Esophagus mucosa (tissue), 1 donor: ENCODE data around the gene BSPRY. TPM values are rescaled to one million over a fixed set of nuclear protein-coding genes. Genes with fewer than 3 reads are reported as not detected.
"Not testable (repeated sequence)": the region's sequence is repeated elsewhere in the genome, so short reads cannot be mapped to it uniquely, and the experiment has no call there.

Experiments
- ATAC-seq: fragments of 200-7000 bp; cut with Tn5 transposase; one replicate; pipeline ENCODE4 v1.9.1; 2020
- total RNA-seq: library from RNA; stranded (reverse); gene quantifications from one replicate; pipeline ENCODE4 v1.2.4, GENCODE V29; 2023
- donor health status: DM: yes; HTN: yes; CAD: no.

BSPRY gene
- total RNA-seq, 1 donor from 2014 or later: 37.6 TPM

DNA sequence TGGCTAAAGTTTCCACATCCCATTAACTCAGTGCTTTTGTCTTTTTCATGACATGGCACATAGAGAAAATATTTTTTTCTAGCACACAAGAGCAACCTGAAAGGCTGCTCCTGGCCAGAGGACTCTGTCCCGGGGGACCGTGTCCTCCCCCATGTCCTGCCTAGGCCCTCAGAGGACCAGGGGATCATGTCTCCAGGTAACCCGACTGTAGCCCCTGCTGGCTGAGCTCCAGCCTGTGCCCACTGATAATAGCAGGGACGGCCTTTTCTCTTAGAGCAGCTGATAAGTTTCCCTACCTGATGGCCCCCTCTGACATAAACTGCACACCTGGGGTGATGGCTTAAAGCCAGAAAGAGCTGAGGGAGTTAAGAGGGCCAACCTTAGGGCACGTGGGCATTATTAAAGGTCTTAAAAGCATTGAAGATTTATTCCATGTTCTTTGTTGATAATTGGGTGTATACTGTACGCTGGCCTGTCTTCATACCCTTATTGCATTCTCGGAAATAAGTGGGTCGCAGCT, 21.5 kb downstream of the BSPRY start:
- no peak for ATAC-seq

DNA sequence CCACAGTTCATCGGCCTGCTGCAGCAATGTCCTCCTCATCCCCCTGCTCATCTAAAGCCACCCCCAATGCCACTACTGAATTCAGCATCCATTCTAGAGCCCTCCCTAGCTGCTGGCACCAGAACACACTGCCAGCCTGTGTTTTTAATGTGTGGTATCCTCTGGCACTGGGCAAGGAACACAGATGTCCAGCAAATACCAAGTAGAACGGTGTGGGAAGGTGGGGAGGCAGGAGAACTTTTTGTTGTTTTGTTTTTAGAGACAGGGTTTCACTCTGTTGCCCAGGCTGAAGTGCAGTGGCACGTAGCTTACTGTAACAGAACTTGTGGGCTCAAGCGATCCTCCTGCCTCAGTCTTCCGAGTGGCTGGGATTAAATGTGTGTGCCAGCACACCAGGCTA, 22.7 kb downstream of the BSPRY start:
- no peak for ATAC-seq

DNA sequence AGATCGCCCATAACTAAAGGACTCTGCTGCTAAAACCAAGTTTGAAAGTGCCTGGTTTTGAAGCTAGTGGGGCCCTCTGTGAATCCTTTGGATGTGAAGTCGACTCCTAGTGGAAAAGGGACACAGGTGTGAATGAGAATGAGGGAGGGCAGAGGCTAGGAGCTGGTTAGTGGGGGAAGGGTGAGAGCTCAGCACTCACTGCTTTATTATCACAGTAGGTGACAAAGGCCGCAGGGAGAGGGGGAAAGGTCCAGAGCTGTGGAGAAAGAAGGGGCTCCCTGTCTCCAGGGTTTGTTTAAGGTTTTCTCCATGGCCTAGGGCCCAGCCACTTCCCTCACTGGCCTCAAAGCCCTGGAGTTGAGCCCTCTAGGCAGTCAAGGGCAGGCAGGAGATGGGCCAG, 23.9 kb downstream of the BSPRY start:
- ATAC-seq: no peak

DNA sequence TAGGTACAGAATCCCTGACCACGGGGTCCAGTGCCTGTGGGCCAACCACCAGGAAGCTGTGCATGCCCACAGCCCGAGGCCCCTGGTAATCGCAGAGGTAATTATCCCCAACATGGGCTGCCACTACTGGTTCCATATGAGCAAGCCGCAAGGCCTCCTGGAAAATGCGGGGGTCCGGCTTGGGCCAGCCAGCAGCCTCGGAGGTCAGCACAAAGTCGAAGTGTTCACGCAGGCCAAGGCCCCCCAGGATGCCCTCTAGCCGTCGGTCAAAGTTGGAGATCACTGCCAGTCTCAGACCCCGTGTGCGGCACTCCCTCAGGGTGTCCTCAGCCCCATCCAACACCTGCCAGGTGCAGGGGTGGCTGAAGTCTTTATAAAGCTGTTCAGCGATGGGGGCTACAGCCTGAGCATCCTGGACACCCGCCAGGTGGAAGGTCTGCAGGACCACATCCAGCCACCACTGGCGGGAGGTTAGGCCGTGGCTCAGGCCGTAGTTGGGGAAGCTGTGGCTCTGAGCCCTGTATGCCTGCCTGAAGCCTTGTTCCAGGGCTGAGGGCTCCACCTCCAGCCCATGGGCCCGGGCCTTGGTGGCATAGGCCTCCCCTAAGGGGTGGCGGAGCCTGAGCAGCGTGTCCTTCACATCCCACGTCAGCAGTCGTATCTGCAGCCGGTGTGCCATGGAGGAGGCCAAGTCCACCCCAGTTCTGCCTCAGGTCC, 24.5 kb downstream of the BSPRY start:
- no peak for ATAC-seq

DNA sequence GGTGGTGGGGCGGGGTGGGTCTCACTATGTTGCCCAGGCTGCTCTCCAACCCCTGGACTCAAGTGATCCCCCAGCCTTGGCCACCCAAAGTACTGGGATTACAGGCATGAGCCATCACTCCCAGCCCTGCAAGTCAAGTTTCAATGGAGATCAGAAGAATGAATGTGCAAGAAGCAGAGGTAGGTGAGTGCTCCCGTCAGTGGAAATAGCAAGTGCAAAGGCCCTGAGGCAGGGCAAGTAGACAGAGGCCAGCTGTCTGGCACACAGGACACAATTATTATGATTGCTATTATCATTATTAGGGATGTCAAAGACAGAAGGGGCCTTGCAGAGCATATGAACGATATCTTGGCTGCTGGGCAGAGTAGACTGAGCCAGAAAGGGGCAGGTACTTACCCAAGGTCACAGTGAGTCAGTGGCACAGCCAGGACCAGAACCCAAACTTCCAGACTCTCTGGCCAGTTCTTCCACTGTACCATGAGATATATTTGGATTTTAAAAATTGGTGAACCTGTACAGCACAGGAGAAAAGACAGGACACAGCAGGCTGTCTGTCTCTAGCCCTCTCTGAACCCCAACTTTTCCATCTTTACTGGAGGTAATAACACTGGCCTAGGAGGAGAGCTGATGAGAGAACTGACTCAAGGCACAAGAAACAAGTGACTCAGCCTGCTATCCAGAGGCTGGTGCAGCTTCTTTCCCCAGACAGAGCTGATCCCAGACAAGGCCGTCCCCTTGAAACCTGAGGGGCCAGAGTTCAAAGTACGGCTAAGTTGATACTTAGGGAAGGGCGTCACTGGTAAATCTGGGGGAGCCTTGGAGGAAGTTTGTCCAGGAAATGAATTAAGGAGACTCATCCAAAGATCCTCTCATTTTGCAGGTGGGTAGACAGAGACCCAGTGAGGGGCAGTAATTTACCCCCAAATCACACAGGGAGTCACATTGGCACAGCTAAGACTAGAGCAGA, 26.0 kb downstream of the BSPRY start:
- ATAC-seq: peak; percentile 32

DNA sequence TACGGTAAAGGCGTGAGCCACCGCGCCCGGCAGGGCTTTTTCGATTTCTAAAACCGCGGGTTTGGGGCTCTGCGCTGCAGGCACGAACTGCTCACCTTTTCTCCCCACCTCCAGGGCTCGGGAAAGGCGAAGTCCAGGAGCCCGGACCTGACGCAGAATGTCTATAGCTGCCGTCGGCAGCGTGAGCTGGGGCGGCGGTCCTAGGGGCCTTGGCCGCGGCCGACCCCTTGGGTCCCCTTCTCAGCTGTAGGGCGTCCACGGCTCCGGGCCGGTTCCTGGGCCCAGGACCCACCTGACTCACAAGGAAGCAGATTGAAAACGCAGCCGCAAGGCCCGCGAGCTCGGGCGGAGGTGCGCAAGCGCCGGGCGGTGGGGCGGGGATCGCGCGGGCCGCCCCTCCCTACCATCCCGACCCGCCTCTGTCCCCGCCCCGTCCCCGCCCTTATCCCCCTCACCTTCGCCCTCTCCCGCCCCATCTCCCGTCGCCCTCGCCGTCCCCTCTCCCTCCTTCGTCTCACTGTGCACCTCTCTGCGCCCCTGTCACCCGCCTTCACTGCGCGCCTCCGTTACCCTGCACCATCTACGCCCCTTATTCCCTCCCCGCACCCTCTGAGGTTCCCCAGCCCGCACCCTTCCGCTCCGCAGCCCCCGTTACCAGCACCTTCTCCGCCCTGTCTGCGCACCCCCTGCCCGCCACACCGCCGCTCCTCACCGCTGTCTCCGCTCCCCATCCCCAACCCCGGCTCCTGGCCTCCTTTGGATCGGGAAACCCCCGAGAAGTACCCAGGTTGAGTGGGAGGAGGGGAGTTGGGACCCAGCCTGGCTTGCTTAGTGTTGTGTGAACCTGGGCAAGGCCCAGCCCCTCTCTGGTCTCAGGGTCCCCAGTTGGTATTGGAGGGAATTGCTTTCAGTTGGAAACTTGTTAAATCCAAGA, 27.6 kb downstream of the BSPRY start, which contains the start of gene HDHD3:
TSS of gene HDHD3 (minus strand) at position 353 of the 934 bp plus-strand sequence. CDS start 2,632 bp downstream, outside the sequence.
- ATAC-seq: peak; percentile 81

DNA sequence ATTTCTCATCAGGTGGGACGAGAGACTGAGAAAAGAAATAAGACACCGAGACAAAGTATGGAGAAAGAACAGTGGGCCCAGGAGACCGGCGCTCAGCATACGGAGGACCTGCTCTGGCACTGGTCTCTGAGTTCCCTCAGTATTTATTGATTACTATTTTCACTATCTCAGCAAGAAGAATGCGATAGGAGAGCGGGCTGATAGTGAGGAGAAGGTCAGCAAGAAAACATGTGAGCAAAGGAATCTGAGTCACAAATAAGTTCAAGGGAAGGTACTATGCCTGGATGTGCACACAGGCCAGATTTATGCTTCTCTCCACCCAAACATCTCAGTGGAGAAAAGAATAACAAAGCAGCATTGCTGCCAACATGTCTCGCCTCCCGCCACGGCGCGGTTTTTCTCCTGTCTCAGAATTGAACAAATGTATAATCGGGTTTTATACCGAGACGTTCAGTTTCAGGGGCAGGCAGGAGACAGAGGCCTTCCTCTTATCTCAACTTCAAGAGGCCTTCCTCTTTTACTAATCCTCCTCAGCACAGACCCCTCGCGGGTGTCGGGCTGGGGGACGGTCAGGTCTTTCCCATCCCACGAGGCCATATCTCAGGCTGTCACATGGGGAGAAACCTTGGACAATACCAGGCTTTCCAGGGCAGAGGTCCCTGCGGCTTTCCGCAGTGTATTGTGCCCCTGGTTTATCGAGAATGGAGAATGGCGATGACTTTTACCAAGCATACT, 29.9 kb downstream of the BSPRY start:
- not testable (repeated sequence) for ATAC-seq

DNA sequence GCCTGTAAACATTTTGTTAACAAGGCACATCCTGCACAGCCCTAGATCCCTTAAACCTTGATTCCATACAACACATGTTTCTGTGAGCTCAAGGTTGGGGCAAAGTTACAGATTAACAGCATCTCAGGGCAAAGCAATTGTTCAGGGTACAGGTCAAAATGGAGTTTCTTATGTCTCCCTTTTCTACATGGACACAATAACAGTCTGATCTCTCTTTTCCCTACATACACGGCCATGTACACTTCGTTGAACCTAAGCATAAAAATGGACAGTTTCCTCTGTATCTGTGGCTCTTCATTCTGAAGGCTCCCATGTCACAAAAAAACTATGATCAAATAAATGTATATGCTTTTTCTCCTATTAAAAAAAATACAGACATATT, 30.5 kb downstream of the BSPRY start:
- ATAC-seq: not testable (repeated sequence)

DNA sequence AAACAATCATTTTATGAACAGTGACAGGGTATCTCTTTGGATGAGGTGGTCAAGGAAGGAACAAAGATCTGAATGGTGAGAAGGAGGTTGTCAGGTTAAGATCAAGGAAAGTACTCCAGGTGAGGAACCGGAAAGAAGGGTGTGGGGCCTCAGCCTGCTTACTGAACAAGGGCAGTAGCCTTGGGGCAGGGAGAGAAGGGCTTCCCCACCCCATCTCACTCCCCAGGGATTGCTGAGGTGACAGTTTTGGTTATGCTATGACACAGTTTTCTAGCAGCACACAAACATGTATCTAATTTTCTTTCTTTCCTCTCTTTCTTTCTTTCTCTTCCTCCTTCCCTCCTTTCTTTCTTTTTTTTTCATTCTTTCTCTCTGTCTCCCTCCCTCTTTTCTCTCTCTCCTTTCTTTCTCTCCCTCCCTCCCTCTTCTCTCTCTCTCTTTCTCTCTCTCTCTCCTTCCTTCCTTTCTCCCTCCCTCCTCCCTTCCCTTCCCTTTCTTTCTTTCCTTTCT, 31.6 kb downstream of the BSPRY start:
- peak; percentile 74 for ATAC-seq

DNA sequence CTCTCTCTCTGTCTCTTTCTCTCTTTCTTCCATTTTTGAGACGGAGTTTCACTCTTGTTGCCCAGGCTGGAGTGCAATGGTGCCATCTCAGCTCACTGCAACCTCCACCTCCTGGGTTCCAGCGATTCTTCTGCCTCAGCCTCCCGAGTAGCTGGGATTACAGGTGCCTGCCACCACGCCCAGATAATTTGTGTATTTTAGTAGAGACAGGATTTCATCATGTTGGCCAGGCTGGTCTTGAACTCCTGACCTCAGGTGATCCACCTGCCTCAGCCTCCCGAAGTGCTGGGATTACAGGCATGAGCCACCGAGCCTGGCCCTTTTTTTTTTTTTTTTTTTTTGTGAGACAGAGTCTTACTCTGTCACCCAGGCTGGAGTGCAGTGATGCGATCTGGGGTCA, 32.1 kb downstream of the BSPRY start:
- peak; percentile 1 for ATAC-seq

DNA sequence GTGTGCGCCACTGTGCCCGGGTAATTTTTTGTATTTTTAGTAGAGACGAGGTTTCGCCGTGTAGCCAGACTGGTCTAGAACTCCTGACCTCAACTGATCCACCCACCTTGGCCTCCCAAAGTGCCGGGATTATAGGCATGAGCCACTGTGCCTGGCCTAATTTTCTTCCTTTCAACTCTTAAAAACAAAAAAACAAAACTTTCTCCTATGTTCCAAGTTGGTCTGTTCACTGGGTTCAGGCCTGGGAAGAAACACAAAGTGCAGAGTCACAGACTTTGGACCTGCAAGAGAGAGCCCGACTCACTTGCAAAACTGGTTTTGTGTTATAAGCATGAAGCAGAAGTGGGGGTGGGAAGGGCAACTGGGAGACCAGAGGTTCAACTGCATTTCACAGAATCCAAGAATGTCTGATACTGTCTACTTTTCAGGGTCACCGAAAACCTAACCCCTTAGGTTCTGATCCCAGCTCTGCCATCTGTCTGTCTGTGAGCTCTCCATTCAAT, 32.6 kb downstream of the BSPRY start:
- ATAC-seq: peak; percentile 74

DNA sequence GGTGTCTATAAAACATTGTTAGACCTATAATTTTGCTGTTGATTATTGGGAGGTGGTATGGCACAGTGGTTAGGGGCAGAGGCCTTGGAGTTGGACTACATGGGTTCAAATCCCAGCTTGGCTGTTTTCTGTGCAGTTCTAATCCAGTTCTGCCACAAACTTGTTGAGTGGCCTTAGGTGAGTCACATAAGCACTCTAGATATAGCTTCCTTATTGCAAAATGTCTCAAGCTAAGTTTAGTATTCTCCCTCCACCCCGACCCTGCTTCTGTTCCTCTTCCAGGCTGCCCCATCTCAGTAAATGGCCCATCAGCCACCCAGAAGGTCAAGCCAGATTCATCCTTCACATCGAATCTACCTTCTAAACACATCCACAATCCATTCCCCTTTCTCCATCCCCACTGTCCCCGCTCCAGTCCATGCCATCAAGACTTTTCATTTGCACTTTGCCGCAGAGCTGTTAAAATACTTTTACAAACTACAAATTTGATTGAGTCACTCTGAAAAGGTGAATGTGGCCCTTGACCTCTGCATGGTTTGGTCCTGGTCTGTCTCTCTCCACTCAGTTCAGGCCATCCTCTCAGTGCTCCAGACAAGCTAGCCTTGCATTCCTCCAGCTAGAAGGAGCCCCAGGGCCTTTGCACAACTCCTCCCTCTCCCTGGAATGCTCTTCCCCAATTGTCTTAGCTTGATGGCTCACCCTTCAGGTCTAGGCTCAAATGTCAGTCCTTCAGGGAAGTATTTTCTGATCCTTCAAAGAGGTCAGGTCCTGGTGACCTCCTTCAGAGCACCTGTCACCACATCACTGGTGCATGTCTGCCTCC, 37.4 kb downstream of the BSPRY start:
- peak; percentile 49 for ATAC-seq

DNA sequence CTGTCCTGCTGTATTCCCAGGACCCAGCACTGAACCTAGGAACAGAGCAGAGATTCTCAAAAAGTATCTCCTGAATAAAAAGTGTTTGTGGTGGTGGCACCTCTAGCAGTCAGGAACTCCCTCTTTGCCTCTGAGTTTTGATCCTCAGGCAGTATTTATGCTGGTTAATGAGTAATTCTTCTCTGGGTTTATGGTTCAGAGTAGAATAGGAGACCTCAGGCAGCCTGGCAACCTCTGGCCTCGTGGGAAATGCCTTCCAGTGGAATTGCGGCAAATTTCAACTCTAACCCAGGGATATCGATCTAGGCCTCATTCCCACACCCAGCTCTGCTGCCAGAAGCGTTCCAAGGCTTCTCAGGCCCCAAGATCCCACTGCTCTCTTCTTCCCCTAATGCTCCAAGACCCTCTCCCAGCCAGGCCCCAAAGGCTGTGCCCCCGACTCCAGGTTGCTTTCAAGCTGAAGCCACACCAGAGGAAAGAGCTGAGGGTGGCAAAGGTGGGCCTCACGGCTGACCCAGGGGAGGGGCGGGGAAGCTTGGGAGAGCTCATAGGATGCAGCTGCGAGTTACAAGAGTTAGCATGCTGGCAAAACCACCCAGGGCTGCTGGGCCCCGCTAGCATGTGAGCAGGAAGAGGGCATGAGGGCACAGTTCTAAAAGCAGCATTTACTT, 38.4 kb downstream of the BSPRY start:
- no peak for ATAC-seq

DNA sequence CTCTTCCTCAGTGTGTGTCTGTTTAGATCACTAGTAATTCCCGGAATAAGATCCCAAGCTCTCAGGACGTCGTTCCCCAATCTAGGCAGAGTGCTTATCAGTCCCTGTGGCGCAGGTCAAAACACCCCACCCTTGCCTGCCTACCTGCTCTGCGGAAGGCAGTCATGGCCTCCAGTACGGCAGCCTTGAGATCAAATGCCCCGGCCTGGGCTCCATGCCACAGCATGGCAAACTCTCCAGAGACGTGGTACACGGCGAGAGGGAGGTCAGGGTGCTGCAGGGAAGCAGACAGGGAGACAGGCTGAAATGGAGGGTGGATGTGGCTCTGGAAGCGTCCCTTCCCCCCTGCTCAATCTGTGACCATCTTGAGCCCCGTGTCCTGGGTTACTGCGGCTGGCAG, 39.5 kb downstream of the BSPRY start:
- ATAC-seq: no peak

DNA sequence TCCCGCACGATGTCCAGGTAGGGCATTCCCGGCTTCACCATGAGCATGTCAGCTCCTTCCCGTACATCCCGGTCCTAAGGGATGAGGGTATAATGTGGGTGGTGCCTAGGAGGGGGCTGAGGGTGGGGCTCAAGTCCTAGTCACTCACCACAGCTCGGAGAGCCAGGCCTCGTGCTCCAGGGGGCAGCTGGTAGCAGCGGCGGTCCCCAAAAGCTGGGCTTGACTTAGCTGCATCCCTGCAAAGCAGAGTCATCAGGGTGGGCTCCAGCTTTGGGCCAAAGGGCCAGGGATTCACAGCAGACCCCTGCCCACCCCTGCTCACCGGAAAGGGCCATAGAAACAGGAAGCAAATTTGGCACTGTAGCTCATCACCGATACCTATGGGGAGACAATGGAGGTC, 40.1 kb downstream of the BSPRY start:
- no peak for ATAC-seq

DNA sequence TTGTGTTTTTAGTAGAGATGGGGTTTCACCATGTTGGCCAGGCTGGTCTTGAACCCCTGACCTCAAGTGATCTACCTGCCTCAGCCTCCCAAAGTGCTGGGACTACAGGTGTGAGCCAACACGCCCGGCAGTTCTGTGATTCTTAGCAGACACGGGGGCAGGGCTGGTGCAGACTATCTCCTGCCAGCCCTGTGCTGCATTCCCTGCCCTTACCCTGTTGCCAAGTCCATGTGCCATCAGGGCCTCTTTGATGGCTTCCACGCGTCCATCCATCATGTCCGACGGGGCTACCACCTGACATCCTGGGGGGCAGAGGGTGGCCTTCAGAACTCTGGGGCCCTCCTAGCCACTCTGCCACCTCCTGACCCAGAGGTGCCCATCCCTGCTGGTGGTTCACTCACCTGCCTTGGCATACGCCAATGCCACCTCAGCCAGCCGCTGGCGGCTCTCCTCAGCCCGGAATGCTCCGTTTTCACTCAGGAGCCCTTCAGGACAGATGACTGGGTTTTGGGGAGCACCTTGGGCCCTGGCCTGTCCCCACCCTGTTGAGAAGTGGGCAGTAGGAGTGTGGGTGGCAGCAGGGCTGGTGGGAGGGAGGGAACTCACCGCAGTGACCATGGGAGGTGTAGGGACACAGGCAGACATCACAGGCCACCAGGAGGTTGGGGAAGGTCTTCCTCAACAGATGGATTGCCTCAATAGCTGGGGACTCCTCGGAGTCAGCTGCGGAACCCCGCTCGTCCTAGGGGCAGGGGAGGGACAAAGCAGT, 41.0 kb downstream of the BSPRY start:
- ATAC-seq: no peak

DNA sequence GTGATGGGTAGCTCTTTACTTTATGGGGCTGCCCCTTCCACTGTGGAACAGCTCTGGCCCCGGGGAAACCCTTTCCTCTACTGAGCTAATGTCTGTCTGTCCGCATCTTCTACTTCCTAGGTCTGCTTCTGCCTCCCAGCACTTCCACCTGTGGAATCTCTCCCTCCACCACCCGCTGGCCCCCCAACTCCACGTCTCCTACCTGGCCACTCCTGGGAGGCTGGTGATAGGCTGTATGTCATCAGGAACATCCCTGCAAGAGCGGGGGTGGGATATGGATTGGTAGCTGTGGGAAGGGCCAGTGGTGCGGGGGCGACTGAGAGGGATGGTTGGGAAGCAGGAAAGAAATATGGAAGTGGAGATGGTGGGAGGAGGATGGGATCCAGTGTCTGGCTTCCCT, 42.6 kb downstream of the BSPRY start:
- ATAC-seq: no peak

DNA sequence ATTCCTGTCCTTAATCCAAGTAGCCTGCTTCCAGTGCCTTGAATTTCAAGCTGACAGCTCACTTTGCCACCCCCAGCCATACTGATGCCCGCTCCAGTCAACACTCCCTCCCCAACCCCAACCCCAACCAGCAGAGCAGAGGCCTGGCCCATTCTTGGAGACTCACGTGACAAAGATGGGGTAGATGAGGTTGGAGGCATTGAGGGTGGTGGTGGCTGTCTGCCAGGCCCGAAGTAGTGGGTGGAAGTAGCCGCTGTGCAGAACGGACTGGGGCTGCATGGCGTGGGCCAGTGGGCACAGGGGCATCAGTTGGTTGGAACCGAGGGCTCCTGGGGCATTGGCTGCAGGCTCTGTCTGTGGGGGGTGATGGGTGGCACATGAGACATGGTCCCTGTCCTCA, 43.9 kb downstream of the BSPRY start:
- no peak for ATAC-seq
